ENCODE results near the gene ITK.

- TF ChIP-seq POLR2A (IDR thresholded peaks at IDR 0.05; ENCODE audit: extremely low read depth, insufficient read length) (no peak), CTCF (IDR thresholded peaks at IDR 0.05; ENCODE audit: low read depth, low read length) (no peak), MYC (IDR thresholded peaks at IDR 0.05; ENCODE audit: low read depth, low read length) (no peak)
- TF ChIP-seq, protein P1, sequence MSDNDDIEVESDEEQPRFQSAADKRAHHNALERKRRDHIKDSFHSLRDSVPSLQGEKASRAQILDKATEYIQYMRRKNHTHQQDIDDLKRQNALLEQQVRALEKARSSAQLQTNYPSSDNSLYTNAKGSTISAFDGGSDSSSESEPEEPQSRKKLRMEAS (IDR thresholded peaks at IDR 0.05; ENCODE audit: low read depth, low read length), result no peak
Measured at GRCh38 chr5:157225469-157226422, 45.1 kb downstream of the ITK start.
